ENCODE measurements around the gene HMGB1. TPM values are rescaled to one million over a fixed set of nuclear protein-coding genes. Genes with fewer than 3 reads are reported as not detected.

HMGB1 gene
- total and polyA plus RNA-seq, 5 donors from 2014 or later: 363 to 723 (median 654) TPM

Other genes with a start within 250 kb of the HMGB1 start
- gene KATNAL1, start 158.4 kb downstream of the HMGB1 start, total RNA-seq: 29.2 TPM
- 1 to 10 TPM; 5.1 to 6.9 (median 6.2) TPM for gene KATNAL1, start 158.4 kb downstream of the HMGB1 start, polyA plus RNA-seq
- not detected for gene UBE2L5, start 43.4 kb downstream of the HMGB1 start, total RNA-seq
- not detected for gene UBE2L5, start 43.4 kb downstream of the HMGB1 start, polyA plus RNA-seq
- gene USPL1, start 152.0 kb upstream of the HMGB1 start, total RNA-seq: 37.2 TPM
- gene USPL1, start 152.0 kb upstream of the HMGB1 start, polyA plus RNA-seq: 10 to 100 TPM; 11.9 to 19.7 (median 15.6) TPM

Data from CD4-positive, CD25-positive, alpha-beta regulatory T cell (primary cell).